KOPT-K1 (cell line): ENCODE measurements around the gene MYH11.

Experiments used
- H3K27ac ChIP-seq: fragments of 200-600 bp; sonication (generic); 2 replicates; pipeline ENCODE4 v1.5.1; 2016; ENCODE audit warnings: antibody characterized with exemption, mild to moderate bottlenecking, low read depth, low read length; ENCODE audit not compliant: poor library complexity, severe bottlenecking
- H3K36me3 ChIP-seq: fragments of 200-600 bp; sonication (generic); 2 replicates; pipeline ENCODE4 v1.5.1; 2017; ENCODE audit warnings: antibody characterized with exemption, mild to moderate bottlenecking, low read length, moderate library complexity; ENCODE audit not compliant: insufficient read depth
- H3K9me3 ChIP-seq: fragments of 200-600 bp; sonication (generic); 2 replicates; pipeline ENCODE4 v1.5.1; 2017; ENCODE audit warnings: antibody characterized with exemption, low read length, mild to moderate bottlenecking; ENCODE audit not compliant: insufficient read depth, poor library complexity, severe bottlenecking

MYH11 gene

DNA sequence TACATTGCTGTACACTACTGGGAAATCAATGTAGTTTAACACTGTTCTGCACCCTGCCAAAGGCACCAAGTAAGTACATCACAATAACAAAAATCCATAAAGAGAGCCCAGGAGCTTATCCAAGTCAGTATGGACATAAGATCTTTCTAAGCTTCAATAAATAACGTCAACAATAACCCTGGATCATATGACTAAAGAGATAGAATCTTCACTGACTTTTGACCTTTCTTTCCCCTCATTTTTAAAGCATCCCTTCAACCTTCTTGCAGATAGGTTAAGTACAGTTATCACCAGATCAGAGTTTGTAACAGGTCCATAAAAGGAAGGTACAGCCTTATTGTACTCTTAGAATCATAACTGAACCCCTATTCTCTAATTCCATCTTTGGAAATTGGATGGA lies 29.2 kb upstream of the MYH11 start:
- Histone ChIP-seq H3K27ac (no peak overlapping the region), H3K36me3 (peaks cover 35% of the 10 kb centered on the region)

DNA sequence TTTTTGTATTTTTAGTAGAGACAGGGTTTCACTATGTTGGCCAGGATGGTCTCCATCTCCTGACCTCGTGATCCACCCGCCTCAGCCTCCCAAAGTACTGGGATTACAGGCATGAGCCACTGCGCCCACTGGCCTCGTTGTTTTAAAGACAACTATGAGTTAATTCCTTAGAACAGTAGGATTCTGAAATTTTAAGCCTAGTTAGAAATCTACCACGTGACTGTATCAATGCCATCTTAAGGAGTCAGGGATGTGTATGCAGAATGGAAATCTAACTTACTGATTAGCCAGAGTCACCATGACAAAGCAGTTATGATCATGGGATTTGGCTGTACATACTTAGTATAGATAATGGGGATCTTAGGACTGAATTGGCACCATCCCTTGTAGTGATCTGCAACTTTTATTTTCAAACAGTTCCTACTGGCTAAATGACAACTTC lies 28.8 kb upstream of the MYH11 start:
- H3K36me3 ChIP-seq: peaks cover 40% of the 10 kb centered on the region
- no peak overlapping the region for H3K27ac ChIP-seq
- no peaks in the 10 kb centered on the region for H3K9me3 ChIP-seq

More for the DNA sequence above, 29.2 kb upstream of the MYH11 start:
- no peaks in the 10 kb centered on the region for H3K9me3 ChIP-seq

DNA sequence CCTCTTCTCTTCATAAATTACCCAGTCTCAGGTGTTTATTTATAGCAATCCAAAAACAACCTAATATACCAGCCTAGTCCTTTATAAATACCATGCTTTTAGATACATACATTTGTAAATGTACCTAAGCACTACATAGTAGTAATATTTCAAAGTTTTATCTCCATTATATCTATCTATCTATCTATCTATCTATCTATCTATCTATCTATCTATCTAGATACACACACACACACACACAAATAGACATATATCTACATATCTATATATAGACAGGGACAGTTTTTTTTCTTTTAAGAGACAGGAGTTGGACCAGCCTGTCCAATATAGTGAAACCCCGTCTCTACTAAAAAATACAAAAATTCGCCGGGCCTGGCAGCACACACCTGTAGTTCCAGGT lies 25.7 kb upstream of the MYH11 start:
- H3K27ac ChIP-seq: no peak overlapping the region
- H3K36me3 ChIP-seq: peaks cover 70% of the 10 kb centered on the region
- no peaks in the 10 kb centered on the region for H3K9me3 ChIP-seq

DNA sequence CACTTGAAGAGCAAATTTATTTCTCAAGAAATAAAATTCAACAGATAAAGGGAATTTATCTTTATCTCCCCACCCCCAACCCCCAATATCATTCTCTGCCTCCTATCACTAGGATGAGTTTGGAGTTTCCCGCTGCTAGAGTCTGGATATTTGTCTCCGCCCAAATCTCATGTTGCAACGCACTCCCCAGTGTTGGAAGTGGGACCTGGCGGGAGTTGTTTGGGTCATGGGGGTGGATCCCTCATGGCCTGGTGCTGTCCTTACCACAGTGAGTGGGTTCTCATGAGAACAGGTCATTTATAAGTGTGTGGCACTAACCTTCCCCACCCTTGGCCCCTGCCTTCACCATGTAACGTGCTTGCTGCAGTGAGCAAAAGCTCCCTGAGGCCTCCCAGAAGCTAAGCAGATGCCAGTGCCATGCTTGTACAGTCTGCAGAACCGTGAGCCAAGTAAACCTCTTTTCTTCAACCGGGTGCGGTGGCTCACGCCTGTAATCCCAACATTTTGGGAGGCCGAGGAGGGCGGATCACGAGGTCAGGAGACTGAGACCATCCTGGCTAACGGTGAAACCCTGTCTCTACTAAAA lies 25.1 kb upstream of the MYH11 start:
- Histone ChIP-seq H3K36me3 (peaks cover 77% of the 10 kb centered on the region), H3K27ac (no peak overlapping the region), H3K9me3 (no peaks in the 10 kb centered on the region)

DNA sequence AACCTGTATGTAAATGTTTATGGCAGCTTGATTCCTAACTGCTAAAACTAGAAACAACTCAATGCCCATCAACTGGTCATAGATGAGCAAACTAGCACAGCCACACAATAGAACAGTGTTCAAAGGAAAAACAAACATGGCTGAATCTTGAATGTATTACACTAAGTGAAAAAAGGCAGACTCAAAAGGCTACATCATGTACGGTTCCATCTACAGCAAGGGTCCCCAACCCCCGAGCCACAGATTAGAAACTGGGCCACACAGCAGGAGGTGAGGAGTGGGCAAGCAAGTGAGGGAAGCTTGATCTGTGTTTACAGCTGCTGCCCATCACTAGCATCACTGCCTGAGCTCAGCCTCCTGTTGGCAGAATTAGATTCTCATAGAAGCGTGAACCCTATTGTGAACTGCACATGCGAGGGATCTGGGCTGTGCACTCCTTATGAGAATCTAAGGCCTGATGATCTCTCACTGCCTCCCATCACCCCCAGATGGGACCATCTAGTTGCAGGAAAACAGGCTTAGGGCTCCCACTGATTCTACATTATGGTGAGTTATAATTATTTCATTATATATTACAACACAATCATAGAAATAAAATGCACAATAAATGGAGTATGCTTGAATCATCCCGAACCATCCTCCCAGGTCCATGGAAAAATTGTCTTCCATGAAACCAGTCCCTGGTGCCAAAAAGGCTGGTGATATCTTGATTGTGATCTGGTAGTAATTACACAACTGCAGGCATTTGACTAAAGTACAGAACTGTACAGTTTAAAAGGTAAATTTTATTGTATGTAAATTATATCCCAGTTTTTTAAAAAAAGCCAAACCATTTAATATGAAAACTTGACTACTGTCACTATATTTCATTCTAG lies 23.8 kb upstream of the MYH11 start:
- Histone ChIP-seq H3K27ac (no peak overlapping the region), H3K9me3 (no peaks in the 10 kb centered on the region), H3K36me3 (peaks cover 79% of the 10 kb centered on the region)

DNA sequence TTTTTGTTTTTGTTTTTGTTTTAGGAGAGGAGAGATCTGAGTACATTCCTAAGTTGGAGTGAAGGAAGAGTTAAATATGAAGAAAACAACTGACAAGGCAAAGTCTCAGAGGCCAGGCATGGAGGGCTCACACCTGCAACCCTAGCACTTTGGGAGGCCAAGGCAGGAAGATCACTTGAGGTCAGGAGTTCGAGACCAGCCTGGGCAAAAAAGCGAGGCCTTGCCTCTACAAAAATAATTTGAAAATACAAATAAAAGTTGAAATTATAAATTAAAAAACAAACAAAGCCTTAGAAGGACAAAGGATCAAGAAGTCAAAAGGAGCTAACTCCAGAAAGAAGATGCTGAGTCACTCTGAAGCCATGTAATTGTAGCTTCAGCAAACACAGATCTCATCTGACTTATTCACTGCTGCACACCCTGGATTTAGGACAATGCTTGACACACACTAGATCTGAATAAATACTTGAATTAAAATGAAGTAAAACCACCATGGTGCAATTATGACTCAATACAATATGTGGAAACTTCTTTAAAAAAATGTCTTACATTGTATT lies 22.5 kb upstream of the MYH11 start:
- Histone ChIP-seq H3K27ac (no peak overlapping the region), H3K36me3 (peaks cover 92% of the 10 kb centered on the region)

DNA sequence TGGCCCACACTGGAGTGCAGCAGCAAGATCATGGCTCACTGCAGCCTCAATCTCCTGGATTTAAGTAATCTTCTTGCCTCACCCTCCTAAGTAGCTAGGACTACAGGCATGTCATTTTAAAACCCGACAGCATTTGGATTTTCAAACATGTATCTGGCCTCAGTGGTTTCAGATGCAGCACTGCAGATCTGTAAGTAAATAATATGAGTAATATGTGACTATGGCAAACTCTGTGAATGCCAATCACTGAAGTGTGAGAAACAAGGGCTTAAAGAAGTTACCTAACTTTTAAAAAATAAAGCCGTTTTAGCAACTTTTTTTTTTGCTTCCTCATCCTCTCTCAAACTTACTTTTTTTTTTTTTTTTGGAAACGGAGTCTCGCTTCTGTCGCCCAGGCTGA lies 19.7 kb upstream of the MYH11 start:
- H3K9me3 ChIP-seq: no peaks in the 10 kb centered on the region
- H3K27ac ChIP-seq: no peak overlapping the region
- peaks cover 96% of the 10 kb centered on the region for H3K36me3 ChIP-seq

More for the DNA sequence above, 22.5 kb upstream of the MYH11 start:
- H3K9me3 ChIP-seq: no peaks in the 10 kb centered on the region

DNA sequence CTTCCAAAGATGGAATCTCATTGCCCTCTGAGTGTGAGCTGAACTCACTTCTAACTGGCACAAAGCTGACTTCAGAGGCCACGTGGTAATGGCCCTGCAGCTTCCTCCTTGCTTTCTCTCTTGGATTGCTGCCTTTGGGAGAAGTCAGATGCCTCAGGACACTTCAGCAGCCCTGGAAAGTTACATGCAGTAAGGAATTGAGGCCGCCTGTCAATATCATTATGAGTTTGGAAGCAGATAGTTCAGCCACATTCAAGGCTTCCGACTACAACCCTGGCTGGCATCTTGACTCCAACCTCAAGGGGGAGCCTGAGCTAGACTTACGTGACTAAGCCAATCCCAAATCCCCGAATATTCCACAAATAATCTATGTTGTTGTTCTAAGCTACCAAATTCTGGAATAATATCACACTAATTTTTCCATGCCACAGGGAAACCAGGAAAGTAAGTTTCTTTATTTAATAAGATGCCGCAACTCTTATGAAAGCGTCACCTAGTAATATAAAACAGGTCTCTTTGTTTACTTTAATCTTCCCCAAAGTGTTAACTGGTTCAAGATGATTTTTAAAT lies 18.0 kb upstream of the MYH11 start:
- no peaks in the 10 kb centered on the region for H3K9me3 ChIP-seq
- no peak overlapping the region for H3K27ac ChIP-seq
- H3K36me3 ChIP-seq: peaks cover 96% of the 10 kb centered on the region

DNA sequence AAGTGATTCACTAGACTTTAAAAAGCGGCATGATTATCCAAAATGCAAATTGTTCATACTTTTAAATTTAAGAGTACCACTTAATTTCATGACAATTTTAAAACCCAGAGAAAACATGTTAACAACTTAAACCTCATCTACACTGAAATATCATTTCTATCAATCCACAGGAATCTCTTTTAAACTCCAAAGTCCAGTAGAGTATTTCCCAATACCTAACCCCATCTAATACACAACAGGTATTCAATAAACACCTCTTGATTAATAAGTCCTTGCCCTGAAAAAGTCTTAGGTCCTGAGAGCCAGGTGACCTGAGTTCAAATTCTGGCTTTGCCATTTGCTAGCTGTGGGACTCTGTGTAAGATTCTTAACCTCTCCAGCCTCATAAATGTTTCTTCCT lies 16.9 kb upstream of the MYH11 start:
- H3K27ac ChIP-seq: no peak overlapping the region
- H3K9me3 ChIP-seq: no peaks in the 10 kb centered on the region
- peaks cover 96% of the 10 kb centered on the region for H3K36me3 ChIP-seq

DNA sequence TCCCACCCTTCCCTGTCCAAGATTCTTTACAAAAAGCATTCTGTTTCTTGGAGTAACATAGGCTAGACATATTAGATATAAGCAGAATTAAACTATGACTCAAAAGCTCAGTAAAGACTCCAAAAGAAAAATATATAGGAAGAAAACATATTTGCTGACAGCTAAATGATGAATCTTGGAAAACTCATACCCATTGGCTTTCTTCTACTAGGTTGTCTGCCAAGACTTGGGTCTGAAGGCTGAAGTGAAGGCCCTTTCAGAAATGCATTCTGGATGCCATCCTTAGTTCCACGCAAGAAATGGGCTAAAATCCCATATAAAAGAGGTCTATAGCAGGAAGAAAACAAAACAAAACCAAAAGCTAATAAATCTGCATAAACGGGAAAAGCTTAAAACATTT lies 16.5 kb upstream of the MYH11 start:
- H3K27ac ChIP-seq: no peak overlapping the region
- peaks cover 95% of the 10 kb centered on the region for H3K36me3 ChIP-seq
- H3K9me3 ChIP-seq: no peaks in the 10 kb centered on the region

DNA sequence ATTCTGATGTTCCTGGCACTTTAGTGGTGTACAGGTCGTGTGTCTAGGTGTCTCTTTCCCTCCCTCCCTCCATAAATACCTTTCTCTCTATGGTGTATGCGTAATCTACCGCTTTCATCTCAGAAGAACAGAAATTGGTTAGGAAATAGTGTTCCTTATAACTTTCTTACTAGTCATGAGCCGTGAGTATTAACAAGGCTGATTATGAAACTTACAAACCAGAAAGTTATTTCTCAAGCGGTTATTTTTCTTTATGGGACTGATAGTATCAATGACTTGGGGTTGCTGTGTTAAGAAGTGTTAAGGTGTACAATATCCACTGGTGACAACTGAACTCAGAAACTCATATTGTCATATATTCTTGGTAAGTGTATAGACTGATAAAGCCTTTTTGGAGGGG lies 13.2 kb upstream of the MYH11 start:
- Histone ChIP-seq H3K27ac (no peak overlapping the region), H3K36me3 (peaks cover 98% of the 10 kb centered on the region), H3K9me3 (no peaks in the 10 kb centered on the region)

DNA sequence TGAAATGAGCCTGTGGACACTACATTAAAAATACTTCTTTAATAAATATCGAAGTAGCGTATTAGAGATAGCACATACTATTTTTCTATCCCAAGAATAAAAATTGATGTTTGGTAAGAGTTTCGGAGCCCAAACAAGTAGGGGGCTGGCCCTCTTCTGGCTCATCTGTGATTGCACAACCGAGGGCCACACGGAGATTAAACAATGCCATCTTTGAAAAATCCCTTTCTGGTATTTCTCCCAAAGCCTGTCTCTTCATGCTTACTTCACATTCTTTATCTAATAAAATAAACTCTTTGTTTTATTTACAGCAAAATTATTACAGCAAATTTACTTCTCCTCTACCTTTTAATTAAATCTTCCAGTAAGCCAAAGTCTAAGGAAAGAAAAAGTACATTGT lies 9.6 kb upstream of the MYH11 start:
- Histone ChIP-seq H3K27ac (no peak overlapping the region), H3K36me3 (peaks cover 64% of the 10 kb centered on the region), H3K9me3 (no peaks in the 10 kb centered on the region)

DNA sequence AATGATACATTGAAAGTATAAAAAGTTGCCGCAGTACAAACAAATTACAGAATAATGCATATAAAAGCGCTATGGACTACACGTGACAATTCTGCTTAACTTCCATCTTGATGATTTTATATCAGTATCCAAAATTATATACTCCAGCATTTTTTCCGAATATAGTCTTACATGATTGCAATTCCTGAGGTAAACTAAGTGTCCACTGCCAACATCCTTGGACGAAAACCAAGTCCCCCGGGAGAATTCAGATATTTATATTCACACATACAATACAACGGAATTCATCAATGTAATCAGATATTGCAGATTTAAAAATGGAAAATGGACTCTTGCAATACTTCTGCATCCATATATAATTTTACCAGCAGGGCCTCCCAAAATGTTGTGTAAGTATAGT lies 8.9 kb upstream of the MYH11 start:
- Histone ChIP-seq H3K9me3 (no peaks in the 10 kb centered on the region), H3K27ac (no peak overlapping the region), H3K36me3 (peaks cover 57% of the 10 kb centered on the region)

DNA sequence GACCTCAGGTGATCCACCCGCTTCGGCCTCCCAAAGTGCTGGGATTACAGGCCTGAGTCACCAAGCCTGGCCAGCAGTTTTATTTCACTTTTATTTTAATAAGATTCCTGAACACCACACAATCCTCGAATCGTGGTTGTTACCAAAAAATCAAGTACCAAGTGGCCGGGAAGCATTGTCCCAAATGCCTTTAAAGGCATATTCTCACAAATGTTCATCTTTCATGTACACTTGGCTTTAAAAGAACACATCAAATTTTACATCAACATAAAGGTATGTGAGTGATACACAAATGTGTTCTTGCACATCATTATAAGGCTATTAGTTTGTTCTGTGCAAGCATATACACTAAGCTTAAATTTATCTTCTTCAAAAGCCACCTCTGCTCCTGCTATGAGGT lies 8.1 kb upstream of the MYH11 start:
- peaks cover 49% of the 10 kb centered on the region for H3K36me3 ChIP-seq
- H3K27ac ChIP-seq: no peak overlapping the region
- H3K9me3 ChIP-seq: no peaks in the 10 kb centered on the region

DNA sequence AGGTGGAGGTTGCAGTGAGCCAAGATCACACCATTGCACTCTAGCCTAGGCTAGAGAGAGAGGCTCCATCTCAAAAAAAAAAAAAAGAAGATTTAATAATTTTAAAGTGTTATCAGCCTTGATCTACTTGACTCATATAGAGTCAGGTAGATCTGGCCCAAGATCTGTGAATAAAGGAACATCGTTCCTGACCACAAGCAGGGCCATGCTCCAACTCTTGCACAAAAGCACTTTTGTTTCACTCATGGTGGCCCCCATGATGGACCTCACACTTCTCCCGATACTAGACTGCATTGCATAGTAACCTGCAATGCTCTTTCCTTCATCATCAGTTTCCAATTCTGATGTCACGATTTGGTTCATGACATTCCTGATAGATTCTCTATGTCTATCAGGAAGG lies 5.2 kb upstream of the MYH11 start:
- no peak overlapping the region for H3K27ac ChIP-seq
- peaks cover 21% of the 10 kb centered on the region for H3K36me3 ChIP-seq
- H3K9me3 ChIP-seq: no peaks in the 10 kb centered on the region
